B cell (primary cell): ENCODE data around the gene STAC.

Experiments used
- CTCF ChIP-seq: fragments of 200-600 bp; IDR thresholded peaks from one replicate; pipeline ENCODE4 v1.8.0; 2022; ENCODE audit warnings: antibody characterized with exemption, mild to moderate bottlenecking
- EZH2 ChIP-seq: IDR thresholded peaks from 2 replicates; pipeline ENCODE4 v1.6.1; 2012; ENCODE audit warnings: borderline replicate concordance, low read depth, mild to moderate bottlenecking, moderate library complexity, low read length; ENCODE audit not compliant: insufficient read depth, poor library complexity, severe bottlenecking

- TF ChIP-seq CTCF (no peak), EZH2 (no peak)
Measured at GRCh38 chr3:36512555-36512954, 132.3 kb downstream of the STAC start.
